Breast epithelium (tissue), 4 donors: ENCODE results near the gene RB1. TPM values are rescaled to one million over a fixed set of nuclear protein-coding genes. Genes with fewer than 3 reads are reported as not detected.

Experiments
- DNase-seq, 2 donors: peaks; one replicate each; pipeline ENCODE4 v3.0.0-alpha.2; 2019; ENCODE audit warnings: low spot score in 2 of 2
- H3K27ac ChIP-seq, 2 donors: fragments of 200-600 bp; sonication (generic) in 1 of 2; one replicate each; pipeline ENCODE4 v1.5.1; 2016 to 2019; ENCODE audit warnings: mild to moderate bottlenecking in 1 of 2
- H3K27me3 ChIP-seq, 2 donors: fragments of 200-600 bp; sonication (generic) in 1 of 2; one replicate each; pipeline versions ENCODE4 v1.5.1 to v1.6.0; 2017 to 2019; ENCODE audit warnings: control low read depth in 1 of 2, mild to moderate bottlenecking in 1 of 2
- H3K36me3 ChIP-seq: fragments of 200-600 bp; one replicate; pipeline ENCODE4 v1.5.1; 2019
- H3K4me1 ChIP-seq, 2 donors: fragments of 200-600 bp; sonication (generic); one replicate each; pipeline ENCODE4 v1.5.1; 2016 to 2019; ENCODE audit warnings: control low read depth in 1 of 2
- H3K4me3 ChIP-seq, 3 donors: fragments of 200-600 bp; sonication (generic); 1 replicate in 2 of 3; 2 replicates in 1 of 3; pipeline ENCODE4 v1.5.1; 2016 to 2019; ENCODE audit warnings: mild to moderate bottlenecking in 3 of 3, moderate library complexity in 2 of 3
- H3K9me3 ChIP-seq, 2 donors: fragments of 200-600 bp; sonication (generic) in 1 of 2; one replicate each; pipeline ENCODE4 v1.5.1; 2016 to 2019; ENCODE audit warnings: control low read depth in 1 of 2
- CTCF ChIP-seq, 3 donors: fragments of 450-650 bp; IDR thresholded peaks; one replicate each; pipeline ENCODE4 v1.5.1; 2016 to 2017; ENCODE audit warnings: antibody characterized with exemption in 3 of 3, mild to moderate bottlenecking in 3 of 3, moderate library complexity in 3 of 3
- POLR2A ChIP-seq: fragments of 450-650 bp; IDR thresholded peaks from one replicate; pipeline ENCODE4 v1.6.1; 2016; ENCODE audit warnings: antibody characterized with exemption, mild to moderate bottlenecking, moderate library complexity
- POLR2AphosphoS5 ChIP-seq, 3 donors: sonication (generic); formaldehyde crosslinking; IDR thresholded peaks; one replicate each; pipeline ENCODE4 v1.6.1; 2017; ENCODE audit warnings: antibody characterized with exemption in 3 of 3
- intact Hi-C: fragments of 100-400 bp; cut with DNase I; formaldehyde crosslinking; loops from one replicate; pipeline ENCODE4 v1.15.1; 2023; ENCODE audit warnings: low total_unique reads
- total RNA-seq, 3 donors: library from RNA; depleted of rRNA; stranded (reverse); fragments of >200 nt; gene quantifications; one replicate each; pipeline ENCODE4 v1.1.0, GENCODE V29; 2016

Gene RB1
- total RNA-seq, 3 donors from 2014 or later: 24.0 to 45.2 (median 43.6) TPM

DNA sequence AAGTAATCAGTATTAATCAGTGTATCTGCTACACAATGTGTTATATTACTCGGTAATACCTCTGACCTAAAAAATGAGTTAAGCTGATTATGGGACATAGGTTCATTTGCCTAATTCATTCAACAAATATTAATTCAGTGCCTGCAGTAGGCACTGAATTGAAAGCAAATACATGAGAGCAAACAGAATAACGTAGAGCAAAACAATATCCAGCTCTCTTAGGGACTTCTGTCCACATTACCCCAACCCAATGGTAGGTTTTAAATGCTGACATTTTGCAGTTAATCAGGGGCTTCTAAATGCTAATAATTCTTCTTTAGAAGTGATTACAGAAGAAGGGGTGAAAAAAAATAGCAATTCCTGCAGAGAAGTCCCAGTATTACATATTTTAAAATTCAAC, 224.4 kb downstream of the RB1 start:
- no peak for DNase-seq
- peak overlapping the region in 1 of 2 donors; percentile 21 for H3K27ac ChIP-seq
- no peak overlapping the region for H3K4me3 ChIP-seq
- no peaks in the 10 kb centered on the region for H3K4me1 ChIP-seq
- no peaks in the 10 kb centered on the region for H3K36me3 ChIP-seq
- H3K27me3 ChIP-seq: no peaks in the 10 kb centered on the region
- TF ChIP-seq POLR2AphosphoS5 (IDR thresholded peaks at IDR 0.05) (no peak), CTCF (IDR thresholded peaks at IDR 0.05) (no peak), POLR2A (no peak)
- intact Hi-C loops: no loop called here
- no peaks in the 10 kb centered on the region for H3K9me3 ChIP-seq

DNA sequence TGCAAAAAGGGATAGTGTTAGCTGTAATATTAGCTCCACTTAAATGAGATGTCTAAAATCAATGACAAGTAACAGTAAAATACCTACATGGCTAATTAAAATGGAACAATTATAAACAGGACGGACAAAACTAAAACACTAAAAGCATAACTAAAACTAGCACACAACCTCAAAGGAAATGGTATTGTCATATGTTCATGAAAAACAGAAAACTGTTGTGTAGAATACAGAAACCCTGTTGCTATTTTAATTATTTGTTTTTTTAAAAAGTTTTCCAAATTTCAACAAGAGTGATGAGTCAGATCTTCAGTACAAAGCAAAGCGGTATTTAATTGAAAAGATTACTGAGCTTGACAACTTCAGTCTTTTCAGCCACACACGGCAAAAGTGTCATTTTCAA, 225.2 kb downstream of the RB1 start:
- H3K4me1 ChIP-seq: no peaks in the 10 kb centered on the region
- H3K9me3 ChIP-seq: no peaks in the 10 kb centered on the region
- intact Hi-C loops: no loop called here
- DNase-seq: no peak
- TF ChIP-seq CTCF (IDR thresholded peaks at IDR 0.05) (no peak), POLR2AphosphoS5 (IDR thresholded peaks at IDR 0.05) (no peak), POLR2A (no peak)
- no peaks in the 10 kb centered on the region for H3K36me3 ChIP-seq
- H3K27me3 ChIP-seq: no peaks in the 10 kb centered on the region
- H3K27ac ChIP-seq: no peak overlapping the region
- H3K4me3 ChIP-seq: no peak overlapping the region

GRCh38 chr13:48530833-48531232, 227.3 kb downstream of the RB1 start:
- no peak for TF ChIP-seq POLR2AphosphoS5 (IDR thresholded peaks at IDR 0.05)
- no peak for TF ChIP-seq CTCF (IDR thresholded peaks at IDR 0.05)
- TF ChIP-seq POLR2A: no peak
- no peak for DNase-seq
- H3K9me3 ChIP-seq: no peaks in the 10 kb centered on the region
- no peaks in the 10 kb centered on the region for H3K27me3 ChIP-seq
- H3K27ac ChIP-seq: peak overlapping the region; percentile 96 to 98
- no peaks in the 10 kb centered on the region for H3K36me3 ChIP-seq
- no peaks in the 10 kb centered on the region for H3K4me1 ChIP-seq
- intact Hi-C loops: no loop called here
- H3K4me3 ChIP-seq: no peak overlapping the region

Other genes starting within 250 kb of the RB1 start
- gene MED4, start 208.6 kb upstream of the RB1 start, total RNA-seq: 10 to 100 TPM; 39.0 to 45.1 (median 39.8) TPM
- gene ITM2B, start 70.5 kb upstream of the RB1 start, total RNA-seq: 100 to 1,000 TPM; 369 to 727 (median 475) TPM
- 10 to 100 TPM; 23.7 to 44.2 (median 40.5) TPM for gene LPAR6, start 109.4 kb downstream of the RB1 start, total RNA-seq
- 10 to 100 TPM; 10.8 to 16.1 (median 14.9) TPM for gene RCBTB2, start 229.3 kb downstream of the RB1 start, total RNA-seq